ENCODE results near the gene IQGAP2. TPM values are rescaled to one million over a fixed set of nuclear protein-coding genes. Genes with fewer than 3 reads are reported as not detected.
"Not testable (repeated sequence)": the region's sequence is repeated elsewhere in the genome, so short reads cannot be mapped to it uniquely, and the experiment has no call there.

The IQGAP2 gene
- polyA plus RNA-seq, 3 donors = 55.1 to 76.6 (median 60.8) TPM

DNA sequence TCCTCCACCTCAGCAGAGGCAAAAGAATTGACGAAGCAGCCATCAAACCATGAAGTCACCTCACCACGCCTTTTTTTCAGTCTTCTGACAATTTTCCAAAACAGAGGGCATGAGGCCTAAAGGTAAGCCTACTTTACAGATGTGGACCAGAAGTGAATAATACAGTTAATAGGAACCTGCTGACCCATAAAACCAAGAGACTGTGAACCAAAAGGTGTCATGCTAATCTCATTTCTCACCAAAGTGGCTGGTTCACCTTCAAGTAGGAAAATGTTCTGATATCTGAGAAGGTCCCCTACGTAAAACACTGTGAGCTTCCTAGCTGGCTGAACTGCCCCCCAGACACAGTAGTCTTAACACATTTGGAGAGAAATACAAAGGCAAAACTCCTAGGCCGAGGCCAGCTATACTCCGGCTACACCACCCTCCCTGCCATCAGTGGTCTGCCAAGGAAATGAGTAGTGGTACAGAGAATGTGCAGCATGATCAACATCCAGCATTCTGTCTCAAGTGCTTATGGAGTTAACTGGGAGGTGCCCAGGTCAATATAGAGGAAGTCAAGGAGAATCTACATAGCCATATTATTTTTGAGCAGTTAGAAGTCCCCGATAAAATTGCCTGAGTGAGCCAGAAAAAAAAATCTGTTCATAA, 239.4 kb downstream of the IQGAP2 start:
- no peak for DNase-seq

DNA sequence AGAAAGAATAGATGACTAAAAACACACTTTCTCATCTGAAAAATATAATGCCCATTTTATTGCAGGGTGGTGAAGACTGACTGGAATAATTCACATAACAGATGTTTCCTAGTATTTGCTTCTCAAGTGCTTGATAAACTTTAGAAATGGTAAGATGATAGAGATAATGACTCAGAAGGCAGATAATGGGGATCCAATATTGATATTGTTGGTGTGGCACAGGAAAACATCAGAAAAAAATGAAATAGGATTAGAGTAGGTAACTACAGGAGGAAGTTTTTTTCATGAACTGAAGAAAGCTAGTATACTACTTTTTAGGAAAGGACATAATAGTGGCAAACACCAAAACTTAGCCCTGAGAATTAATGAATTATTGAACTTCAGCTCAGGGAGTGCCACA, 240.3 kb downstream of the IQGAP2 start:
- no peak for DNase-seq

DNA sequence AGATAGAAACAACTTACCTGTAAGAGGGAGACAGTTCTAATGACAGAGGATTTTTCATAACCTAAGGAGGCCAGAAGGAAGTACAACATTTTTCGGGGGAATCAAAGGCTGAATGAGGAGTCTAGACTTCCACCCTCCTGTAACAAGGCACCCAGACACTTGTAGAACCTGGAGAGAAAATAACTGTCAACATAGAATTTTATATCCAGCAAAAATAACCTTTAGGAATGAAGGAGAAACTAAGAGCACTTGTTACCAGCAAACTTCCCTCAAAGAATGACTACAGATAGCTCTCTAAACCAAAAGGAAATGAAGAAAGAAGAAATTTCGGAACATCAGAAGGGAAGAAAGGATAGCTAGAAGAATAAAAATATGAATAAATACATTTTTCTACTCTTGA, 246.1 kb downstream of the IQGAP2 start:
- DNase-seq = no peak

DNA sequence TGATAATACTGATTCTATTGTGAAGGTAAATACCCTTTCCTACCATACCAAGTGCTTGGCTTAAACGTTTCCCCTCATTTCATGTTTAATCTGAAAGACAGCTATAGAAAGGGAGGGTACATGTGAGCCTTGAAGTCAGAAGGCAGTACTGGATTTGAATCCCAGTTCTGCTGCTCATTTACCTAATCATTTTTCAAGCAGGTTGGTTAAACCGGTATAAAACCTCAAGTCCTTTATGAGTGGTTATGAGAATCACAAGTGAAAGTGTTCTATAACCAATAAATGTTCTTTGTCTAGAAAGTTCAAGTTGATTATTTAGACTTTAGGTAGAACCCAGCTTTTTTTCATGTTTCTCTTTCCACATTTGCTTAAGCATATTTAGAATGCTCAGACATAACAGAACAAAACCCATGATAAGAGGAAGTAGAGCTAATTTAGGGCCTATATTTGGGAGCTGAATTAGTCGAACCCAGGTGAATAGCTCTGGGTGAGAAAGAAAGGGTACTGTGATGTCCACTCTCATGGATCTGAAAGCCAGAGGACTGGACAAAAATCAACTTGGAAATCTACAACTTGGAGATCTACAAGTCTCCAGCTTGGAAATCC, 249.8 kb downstream of the IQGAP2 start:
- no peak for DNase-seq

DNA sequence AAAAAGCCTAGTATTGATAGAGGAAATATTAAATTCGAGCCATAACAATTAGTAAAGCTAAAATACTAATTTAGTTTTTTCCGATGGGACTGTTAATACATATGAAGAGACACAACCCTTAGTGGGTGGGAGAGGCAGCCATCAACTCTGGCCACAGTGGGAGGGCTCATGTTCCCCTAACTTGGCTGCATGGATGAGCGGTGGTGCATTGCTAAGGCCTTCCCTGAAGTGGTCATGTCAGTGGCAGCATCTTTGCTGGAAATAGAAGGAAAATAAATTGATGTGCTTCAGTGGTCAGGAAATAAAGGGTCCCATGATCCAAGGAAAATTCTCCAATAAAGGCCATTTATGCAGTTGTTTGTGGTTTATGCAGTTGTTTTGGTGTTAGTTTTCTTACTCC, 254.0 kb downstream of the IQGAP2 start:
- no peak for DNase-seq

DNA sequence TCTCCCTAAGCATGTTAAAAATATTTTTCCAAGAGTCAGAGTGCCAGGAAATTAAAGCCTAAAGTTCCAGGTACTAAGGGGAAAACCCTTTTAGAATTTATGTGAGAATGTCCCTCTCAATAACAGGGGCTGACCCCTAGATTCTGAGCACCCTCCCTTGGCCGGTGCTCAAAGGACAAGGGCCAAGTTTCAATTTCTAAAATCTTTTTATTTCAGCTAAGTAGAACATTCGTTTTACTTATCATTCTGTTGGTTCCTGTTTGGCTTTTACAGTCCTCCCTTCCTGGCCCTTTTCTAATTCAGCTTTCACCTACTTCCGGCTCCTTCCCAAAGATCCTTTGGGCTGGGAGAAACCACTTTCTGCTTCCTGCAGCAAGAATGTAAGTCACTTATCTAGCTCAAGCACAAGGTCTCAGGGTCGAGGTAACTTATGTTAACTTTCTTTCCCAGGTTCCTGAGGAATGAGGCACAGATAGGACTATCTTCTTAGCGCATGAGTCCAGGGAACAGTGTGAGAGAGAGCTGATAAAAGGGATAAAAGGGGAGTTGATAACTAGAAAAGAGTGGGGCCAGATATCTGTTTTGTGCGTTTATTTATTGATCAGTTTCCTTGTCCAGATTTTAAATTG, 254.7 kb downstream of the IQGAP2 start:
- no peak for DNase-seq

DNA sequence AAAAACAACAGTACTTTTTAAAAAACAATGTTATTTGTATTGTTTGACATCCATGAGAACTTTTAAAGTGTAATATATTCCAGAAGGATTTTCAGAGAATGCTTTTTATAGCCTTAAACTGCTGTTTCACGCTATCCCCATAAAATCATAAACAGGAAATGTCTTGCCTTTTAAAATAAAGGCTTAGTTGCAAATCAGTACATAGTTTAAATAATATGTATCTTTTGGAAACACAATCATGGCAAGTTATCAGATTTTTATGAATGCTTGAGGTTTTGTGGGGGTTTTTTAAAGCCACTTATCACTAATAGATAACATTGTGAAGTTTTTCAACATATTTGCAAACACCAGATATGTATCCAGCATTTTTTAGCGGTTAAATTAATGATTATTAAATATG, 257.3 kb downstream of the IQGAP2 start:
- peak; percentile 8 for DNase-seq

DNA sequence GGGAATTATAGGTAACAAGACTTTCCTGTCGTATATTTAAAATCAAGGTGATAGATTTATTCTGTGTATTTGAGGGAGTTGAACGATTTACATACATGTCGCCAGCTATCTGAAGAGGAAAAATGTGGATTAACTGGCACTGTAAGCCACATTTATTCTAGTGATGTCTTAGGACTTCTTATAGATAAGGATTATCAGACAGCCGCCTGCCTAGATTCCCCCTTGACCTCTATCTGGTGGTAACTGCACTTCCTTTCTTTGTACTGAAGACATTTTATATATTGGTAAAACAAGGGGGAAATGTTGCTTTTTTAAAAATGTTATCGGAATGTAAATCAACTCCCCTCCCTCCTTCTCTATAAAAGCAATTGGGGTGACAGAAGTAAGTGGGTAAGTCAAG, 259.4 kb downstream of the IQGAP2 start:
- no peak for DNase-seq

DNA sequence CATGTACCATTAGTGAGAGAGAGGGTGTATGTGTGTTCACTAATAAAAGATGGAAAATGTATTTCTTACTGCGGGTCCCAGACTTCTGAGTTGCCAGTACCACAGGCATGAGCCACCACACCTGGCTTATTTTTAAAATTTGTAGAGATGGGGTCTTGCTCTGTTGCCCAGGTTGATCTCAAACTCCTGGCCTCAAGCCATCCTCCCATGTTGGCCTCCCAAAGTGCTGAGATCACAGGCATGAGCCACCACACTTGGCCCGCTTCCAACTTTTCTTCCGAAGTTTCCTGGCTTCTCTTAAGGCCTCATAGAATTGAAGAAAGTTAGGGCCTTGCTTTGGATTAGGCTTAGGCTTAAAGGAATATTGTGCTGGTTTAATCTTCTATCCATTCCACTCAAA, 260.5 kb downstream of the IQGAP2 start:
- DNase-seq = no peak

DNA sequence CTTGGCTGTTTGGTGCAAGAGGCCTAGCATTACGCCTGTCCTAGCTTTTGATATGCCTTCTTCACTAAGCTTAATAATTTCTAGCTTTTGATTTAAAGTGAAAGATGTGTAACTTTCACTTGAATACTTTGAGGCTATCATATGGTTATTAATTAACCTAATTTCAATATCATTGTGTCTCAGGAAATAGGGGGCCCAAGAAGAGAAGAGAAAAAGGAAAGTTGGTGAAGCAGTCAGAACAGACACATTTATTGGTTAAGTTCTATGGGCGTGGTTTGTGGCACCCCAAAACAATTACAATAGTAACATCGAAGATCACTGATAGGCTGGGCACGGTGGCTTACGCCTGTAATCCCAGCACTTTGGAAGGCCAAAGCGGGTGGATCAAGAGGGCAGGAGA, 261.0 kb downstream of the IQGAP2 start:
- DNase-seq = no peak

DNA sequence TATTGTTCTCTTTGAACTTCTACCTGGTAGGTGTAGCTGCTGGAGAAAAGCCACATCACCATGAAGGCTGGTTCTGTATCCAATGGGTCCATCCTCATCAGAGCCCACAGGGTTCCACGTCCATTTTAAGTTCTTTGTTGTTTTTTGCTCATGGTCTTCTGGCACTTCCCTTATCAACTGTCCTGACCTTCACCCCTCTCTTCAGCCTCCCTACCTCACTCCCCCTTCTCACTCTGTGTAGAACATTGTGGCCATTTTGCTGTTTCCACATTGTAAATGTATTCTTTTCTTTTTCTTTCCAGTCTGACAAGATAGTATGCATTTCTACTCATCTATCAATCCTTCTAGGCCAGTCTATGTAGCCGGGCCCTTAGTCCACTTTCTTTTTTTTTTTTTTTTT, 264.4 kb downstream of the IQGAP2 start:
- no peak for DNase-seq

DNA sequence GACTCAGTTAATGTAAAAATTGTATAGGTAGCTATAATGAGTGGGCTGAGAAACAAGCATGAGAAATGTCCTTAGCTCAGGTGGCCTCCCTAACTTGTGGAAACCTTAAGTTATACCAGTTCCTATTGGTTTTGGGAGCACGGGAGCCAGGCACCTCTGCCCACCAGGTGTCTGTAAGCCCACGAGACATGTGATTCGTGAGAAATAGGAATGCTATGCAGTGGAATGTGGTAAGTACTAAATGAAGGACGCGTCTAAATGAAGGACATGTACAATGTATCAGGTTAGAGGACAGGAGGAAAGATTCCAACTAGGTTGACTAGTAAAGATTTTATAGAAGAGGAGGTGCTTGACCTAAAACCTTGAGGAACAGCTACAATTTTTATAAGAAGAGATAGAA, 266.2 kb downstream of the IQGAP2 start:
- no peak for DNase-seq

DNA sequence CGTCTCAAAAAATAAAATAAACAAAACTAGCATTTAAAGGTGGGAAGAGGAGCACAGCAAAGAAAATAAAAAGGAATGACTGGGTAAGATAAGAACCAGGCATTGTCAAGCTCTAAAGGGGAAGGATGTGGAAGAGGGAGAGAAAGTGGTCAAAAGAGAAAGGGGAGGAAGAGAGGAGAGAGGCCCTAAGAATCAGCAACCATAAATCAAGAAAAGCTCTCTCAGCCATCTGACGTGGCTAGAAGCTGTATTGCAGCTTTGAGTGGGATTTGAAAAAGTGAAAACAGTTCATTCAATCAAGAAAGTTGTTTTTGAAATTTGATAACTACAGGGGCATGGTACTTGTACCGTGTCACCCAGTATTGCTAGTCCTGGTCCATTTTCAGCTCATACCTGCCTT, 267.4 kb downstream of the IQGAP2 start:
- no peak for DNase-seq

DNA sequence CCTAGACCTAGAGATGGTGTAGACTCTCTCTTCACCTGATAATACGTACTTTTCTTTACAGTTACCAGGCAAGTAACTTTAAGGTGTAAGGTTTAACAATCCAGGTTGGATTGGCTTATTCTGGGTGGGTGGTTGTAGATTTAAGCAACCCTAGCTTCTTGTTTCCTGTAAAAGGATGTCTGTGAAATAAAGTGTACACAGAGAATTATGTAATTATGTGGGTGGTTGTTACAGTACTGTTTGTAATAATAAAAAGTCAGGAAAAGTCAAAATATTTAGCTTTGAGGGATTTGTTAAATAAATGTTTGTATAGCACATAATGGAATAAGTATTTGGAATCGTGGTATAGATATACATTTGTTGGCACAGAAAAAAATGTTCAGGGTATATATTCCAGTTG, 269.2 kb downstream of the IQGAP2 start:
- DNase-seq = no peak

DNA sequence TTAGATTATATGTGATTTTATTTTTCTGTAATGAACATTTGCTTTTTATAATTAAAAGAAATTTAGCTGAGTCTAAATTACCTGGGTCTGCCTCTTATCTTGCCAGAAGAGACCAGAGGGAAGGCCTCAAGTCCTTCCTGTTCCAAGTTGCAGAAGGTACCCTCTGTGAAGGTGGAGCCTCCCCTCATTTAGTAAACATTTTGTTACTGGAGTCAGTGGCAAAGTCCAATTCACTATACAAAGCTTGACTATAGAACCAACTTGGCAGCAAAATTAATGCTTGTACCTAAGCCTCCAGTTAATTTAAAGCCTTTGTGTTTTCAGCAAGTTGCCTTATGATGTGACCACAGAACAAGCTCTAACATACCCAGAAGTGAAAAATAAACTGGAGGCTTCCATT, 270.0 kb downstream of the IQGAP2 start:
- no peak for DNase-seq

DNA sequence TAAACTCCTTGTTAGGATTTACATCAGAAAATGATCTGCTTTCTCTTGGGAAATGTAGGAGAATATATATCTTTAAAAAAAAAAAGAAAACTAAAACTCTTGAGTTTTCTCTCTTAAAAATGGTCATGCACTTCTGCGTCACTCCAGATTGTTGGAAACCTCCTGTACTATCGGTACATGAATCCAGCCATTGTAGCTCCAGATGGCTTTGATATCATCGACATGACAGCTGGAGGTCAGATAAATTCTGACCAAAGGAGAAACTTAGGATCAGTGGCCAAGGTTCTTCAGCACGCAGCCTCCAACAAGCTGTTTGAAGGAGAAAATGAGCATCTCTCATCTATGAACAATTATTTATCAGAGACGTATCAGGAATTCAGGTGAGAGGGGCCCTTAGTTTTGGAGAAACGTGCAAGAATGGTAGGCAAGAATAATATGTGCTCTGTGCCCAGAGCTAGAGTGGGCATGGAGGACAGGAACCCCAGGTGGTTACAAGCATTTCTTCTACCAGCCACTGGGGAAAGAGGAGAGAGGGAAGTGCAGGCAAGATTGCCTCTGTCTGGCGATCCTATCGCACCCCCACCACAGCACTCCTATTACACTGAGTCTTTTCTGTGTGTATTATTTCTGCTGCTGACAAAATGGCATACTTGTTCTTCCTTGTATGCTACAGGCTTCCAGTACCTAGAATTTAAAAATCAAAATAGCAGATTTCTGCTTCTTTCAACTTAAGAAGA, 271.4 kb downstream of the IQGAP2 start:
- DNase-seq = no peak

DNA sequence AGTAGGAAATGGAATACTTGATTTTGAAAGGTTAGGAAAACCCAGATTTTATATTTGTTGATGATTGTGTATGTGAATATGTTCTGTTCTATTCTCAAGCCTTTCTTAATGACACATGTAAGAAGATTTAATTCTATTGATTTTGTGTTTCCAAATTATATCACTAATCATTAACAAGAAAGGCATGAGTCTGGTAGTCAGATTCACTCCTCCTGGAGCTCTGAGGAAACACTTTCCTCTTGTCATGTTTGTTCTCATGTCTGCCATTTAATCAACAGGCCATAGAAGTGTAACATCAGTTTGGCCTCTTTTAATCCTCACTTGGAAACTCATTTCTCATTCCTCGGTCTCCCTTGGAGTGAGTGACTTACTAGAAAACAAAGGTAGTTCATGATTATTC, 272.3 kb downstream of the IQGAP2 start:
- no peak for DNase-seq

DNA sequence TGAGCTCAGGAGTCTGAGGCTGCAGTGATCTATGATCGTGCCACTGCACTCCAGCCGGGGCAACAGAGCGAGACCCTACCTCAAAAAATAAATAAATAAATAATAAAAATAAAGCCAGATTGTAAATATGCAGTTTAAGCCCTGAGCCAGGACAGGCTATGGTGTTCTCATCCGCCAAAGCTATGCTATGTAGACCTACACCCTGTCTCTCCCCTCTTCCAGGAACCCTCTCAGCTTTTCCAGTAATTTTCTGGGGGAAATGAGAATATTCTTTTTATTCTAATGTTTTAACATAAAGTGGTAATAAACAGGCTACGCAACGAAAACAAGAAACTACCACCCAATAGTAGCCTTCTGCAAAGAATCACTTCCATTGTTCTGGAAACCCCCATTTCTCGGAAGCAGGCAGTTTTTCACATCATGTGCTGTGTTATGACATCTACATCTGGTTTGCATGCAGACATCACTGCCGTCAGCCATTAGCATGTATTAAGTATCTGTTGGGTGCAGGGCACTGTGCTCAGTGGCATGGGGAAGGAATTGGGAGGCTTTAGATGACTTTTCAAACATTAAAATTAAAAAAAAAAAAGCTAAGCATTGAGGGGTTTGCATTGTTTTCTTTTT, 274.9 kb downstream of the IQGAP2 start:
- DNase-seq = no peak

DNA sequence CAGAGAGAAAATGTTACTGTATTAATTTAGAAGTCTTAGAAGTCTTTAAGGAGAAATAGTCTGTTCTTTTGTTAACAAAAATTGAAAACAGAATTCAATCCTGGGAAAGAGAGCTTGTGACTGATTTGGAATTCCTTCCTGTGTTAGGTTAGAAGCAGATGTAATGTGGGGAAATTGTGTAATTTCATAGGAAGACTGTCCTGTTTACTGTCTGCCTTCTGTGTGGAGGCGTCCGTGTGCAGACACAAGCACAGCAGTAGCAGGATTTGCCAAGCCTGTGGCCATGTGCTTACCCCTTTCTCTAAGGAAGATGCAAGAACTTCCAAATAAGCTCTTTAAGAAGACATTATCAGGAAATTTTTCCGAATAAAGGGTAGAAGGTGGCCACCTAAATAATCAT, 276.1 kb downstream of the IQGAP2 start:
- DNase-seq = no peak

DNA sequence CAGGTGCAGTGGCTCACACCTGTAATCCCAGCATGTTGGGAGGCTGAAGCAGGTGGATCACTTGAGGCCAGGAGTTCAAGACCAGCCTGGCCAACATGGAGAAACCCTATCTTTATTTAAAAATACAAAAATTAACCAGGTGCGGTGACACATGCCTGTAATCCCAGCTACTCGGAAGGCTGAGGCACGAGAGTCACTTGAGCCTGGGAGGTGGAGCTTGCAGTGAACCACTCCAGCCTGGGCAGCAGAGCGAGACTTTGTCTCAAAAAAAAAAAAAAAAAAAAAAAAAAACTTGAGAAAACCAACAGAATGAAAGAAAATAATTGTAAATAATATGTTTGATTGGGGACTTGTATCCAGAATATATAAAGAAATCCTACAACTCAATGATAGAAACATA, 277.7 kb downstream of the IQGAP2 start:
- not testable (repeated sequence) for DNase-seq

DNA sequence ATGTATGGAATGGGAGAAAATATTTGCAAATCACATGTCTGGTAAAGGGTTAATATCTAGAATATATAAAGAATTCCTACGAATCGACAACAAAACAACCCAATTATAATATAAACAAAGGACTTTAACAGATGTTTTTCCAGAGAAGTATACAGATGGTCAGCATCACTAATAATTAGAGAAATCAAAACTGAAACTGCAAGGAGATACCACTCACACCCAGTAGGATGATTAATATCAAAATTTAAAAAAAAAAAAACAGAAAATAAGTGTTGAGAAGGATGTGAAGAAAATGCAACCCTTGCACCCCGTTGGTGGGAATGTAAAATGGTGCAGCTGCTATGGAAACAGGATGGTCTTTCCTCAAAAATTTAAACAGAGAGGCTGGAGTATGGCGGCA, 278.2 kb downstream of the IQGAP2 start:
- DNase-seq = no peak

DNA sequence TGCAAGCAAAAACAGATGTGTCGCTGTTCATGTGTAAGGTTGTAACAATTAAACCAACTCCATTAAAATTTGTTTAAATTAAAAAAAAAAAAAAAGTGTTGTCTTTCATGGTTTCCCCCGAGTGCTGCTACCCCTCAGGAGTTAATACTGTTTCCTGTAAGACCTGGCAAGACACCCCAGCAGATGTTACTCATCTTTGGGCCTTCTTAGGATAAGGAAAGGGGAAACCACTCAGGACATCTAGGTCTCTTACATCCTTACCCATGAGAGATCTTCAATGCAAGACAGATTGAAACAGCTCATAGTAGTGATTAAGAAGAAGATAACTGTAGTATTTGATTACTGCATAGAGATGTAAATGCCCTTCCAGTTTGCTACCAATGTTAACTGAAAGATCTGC, 279.3 kb downstream of the IQGAP2 start:
- DNase-seq = no peak
